HepG2 (cell line): ENCODE results near the gene ALLC. TPM values are rescaled to one million over a fixed set of nuclear protein-coding genes. Genes with fewer than 3 reads are reported as not detected.

Experiments
- ATAC-seq: fragments of 200-7000 bp; cut with Tn5 transposase; 3 replicates; pipeline ENCODE4 v1.9.1; 2020; ENCODE audit warnings: mild to moderate bottlenecking, moderate library complexity
- BruUV-seq: library from RNA; stranded (reverse); fragments of 400-500 nt; replicated peaks from 2 replicates; lab custom pipeline; 2021; lab: Mats Ljungman, UMichigan
- CTCF ChIA-PET: fragments of 300-600 bp; formaldehyde crosslinking; extraction: SDS; loops from one replicate; lab custom pipeline; 2021; ENCODE audit warnings: low total read pairs, inconsistent platforms, low intra/inter-chr PET ratio; lab: Yijun Ruan, JAX
- POLR2A ChIA-PET: fragments of 350-600 bp; sonication (Branson Sonifier 250); formaldehyde crosslinking; loops from one replicate; lab custom pipeline; 2020; ENCODE audit warnings: antibody characterized with exemption, inconsistent platforms; lab: Yijun Ruan, JAX
- DNase-seq: peaks from one replicate; pipeline ENCODE4 v3.0.0-alpha.2; 2015; ENCODE audit warnings: low spot score
- FAIRE-seq: peaks from 3 replicates; lab custom pipeline; 2011; peaks lifted over from hg19 to GRCh38; lab: Jason Lieb, UNC
- H2AFZ ChIP-seq: one replicate; pipeline ENCODE4 v1.6.1; 2011; ENCODE audit warnings: low read length, inconsistent platforms
- H3K27ac ChIP-seq: fragments of 300-600 bp; 3 replicates; pipeline ENCODE4 v1.8.0; 2011; ENCODE audit warnings: mixed run types, mild to moderate bottlenecking, mixed read lengths, low read length, inconsistent platforms; ENCODE audit not compliant: insufficient read depth; ENCODE audit errors: extremely low read length
- H3K27me3 ChIP-seq, 2 experiments: fragments of 200-600 bp in 1 of 2; 2 replicates in 1 of 2; 3 replicates in 1 of 2; pipeline versions ENCODE4 v1.6.0 to v1.8.0; 2011; ENCODE audit warnings: low read length in 2 of 2, mild to moderate bottlenecking in 2 of 2, moderate library complexity in 2 of 2, inconsistent platforms in 1 of 2; ENCODE audit not compliant: insufficient read depth in 2 of 2, control insufficient read depth in 1 of 2
- H3K36me3 ChIP-seq, 2 experiments: fragments of 200-600 bp in 1 of 2; replicated peaks in 1 of 2; 2 replicates in 1 of 2; 3 replicates in 1 of 2; pipeline versions ENCODE4 v1.5.1 to v1.8.0; 2011; ENCODE audit warnings: low read length in 2 of 2, inconsistent platforms in 1 of 2; ENCODE audit not compliant: insufficient read depth in 2 of 2, control insufficient read depth in 1 of 2
- H3K4me1 ChIP-seq: 2 replicates; pipeline ENCODE4 v1.5.1; 2012; ENCODE audit warnings: low read length, inconsistent platforms; ENCODE audit not compliant: insufficient read depth
- H3K4me2 ChIP-seq: 2 replicates; pipeline ENCODE4 v1.6.0; 2011; ENCODE audit warnings: low read depth, low read length, inconsistent platforms
- H3K4me3 ChIP-seq, 3 experiments: fragments of 200-600 bp in 1 of 3; sonication (generic), shearing (Covaris generic) in 1 of 3; replicated peaks in 1 of 3; 2 replicates each; pipeline ENCODE4 v1.5.1; 2011 to 2016; ENCODE audit warnings: low read length in 3 of 3, inconsistent platforms in 2 of 3, low read depth in 2 of 3, mild to moderate bottlenecking in 2 of 3, control low read depth in 1 of 3, mixed read lengths in 1 of 3; ENCODE audit not compliant: insufficient read depth in 1 of 3
- H3K79me2 ChIP-seq: one replicate; pipeline ENCODE4 v1.6.1; 2011; ENCODE audit warnings: low read length, inconsistent platforms; ENCODE audit not compliant: insufficient read depth
- H3K9ac ChIP-seq: 2 replicates; pipeline ENCODE4 v1.6.0; 2011; ENCODE audit warnings: mild to moderate bottlenecking, low read depth, low read length, inconsistent platforms; ENCODE audit not compliant: insufficient read depth
- H3K9me3 ChIP-seq: 2 replicates; pipeline ENCODE4 v1.5.1; 2012; ENCODE audit warnings: mild to moderate bottlenecking, low read length
- H4K20me1 ChIP-seq: 2 replicates; pipeline ENCODE4 v1.6.0; 2011; ENCODE audit warnings: inconsistent platforms, mild to moderate bottlenecking, low read length, moderate library complexity; ENCODE audit not compliant: insufficient read depth
- HNRNPLL ChIP-seq: fragments of 200-400 bp; formaldehyde crosslinking; IDR thresholded peaks from 2 replicates; pipeline ENCODE4 v1.6.1; 2017; ENCODE audit warnings: mild to moderate bottlenecking, low read depth, low read length; ENCODE audit not compliant: poor library complexity, severe bottlenecking
- PHF21A ChIP-seq: sonication (generic); formaldehyde crosslinking; IDR thresholded peaks from 2 replicates; pipeline ENCODE4 v1.5.0; 2020; ENCODE audit warnings: mild to moderate bottlenecking, missing genetic modification reagents
- RBM39 ChIP-seq: fragments of 200-400 bp; formaldehyde crosslinking; IDR thresholded peaks from one replicate; pipeline ENCODE4 v1.6.1; 2018; ENCODE audit warnings: antibody characterized with exemption, mild to moderate bottlenecking, low read depth, low read length; ENCODE audit not compliant: poor library complexity, severe bottlenecking
- STAT6 ChIP-seq: sonication (generic); formaldehyde crosslinking; IDR thresholded peaks from 2 replicates; pipeline ENCODE4 v1.4.0; 2020; ENCODE audit warnings: missing genetic modification reagents, mild to moderate bottlenecking, borderline replicate concordance
- THAP9 ChIP-seq: sonication (generic); formaldehyde crosslinking; IDR thresholded peaks from 2 replicates; pipeline ENCODE4; 2020; ENCODE audit warnings: missing genetic modification reagents, mild to moderate bottlenecking, borderline replicate concordance
- ZBTB33 ChIP-seq: sonication (generic); formaldehyde crosslinking; IDR thresholded peaks from 2 replicates; pipeline ENCODE4 v1.4.0; 2020; ENCODE audit warnings: missing genetic modification reagents
- ZBTB46 ChIP-seq: sonication (generic); formaldehyde crosslinking; IDR thresholded peaks from 2 replicates; pipeline ENCODE4 v1.4.0; 2020; ENCODE audit warnings: mild to moderate bottlenecking, missing genetic modification reagents, borderline replicate concordance
- ZNF468 ChIP-seq: sonication (generic); formaldehyde crosslinking; IDR thresholded peaks from 2 replicates; pipeline ENCODE4 v1.8.0; 2022; ENCODE audit warnings: mild to moderate bottlenecking, moderate library complexity, missing genetic modification reagents
- ZNF737 ChIP-seq: sonication (generic); formaldehyde crosslinking; IDR thresholded peaks from 2 replicates; pipeline ENCODE4 v1.5.0; 2020; ENCODE audit warnings: missing genetic modification reagents, mild to moderate bottlenecking, borderline replicate concordance
- ZNF775 ChIP-seq: sonication (generic); formaldehyde crosslinking; IDR thresholded peaks from 2 replicates; pipeline ENCODE4 v1.4.0; 2020; ENCODE audit warnings: missing genetic modification reagents, mild to moderate bottlenecking, moderate library complexity, borderline replicate concordance
- ZNF781 ChIP-seq: sonication (generic); formaldehyde crosslinking; IDR thresholded peaks from 2 replicates; pipeline ENCODE4 v1.5.1; 2020; ENCODE audit warnings: borderline replicate concordance, mild to moderate bottlenecking, missing genetic modification reagents; ENCODE audit errors: not compliant biosample characterization
- WGBS: methylation state at CpG from one replicate; pipeline ENCODE4 v1.1.6; 2017; ENCODE audit warnings: low lambda C conversion rate; 5-methylcytosine and 5-hydroxymethylcytosine counted together
- in situ Hi-C: cut with HindIII; loops from 2 replicates; pipeline ENCODE4 v1.10.0; 2017; ENCODE audit warnings: low pct_unique_long_range_greater_than_20kb; ENCODE audit not compliant: extremely low pct_ligation_motif_present
- intact Hi-C: fragments of 100-400 bp; cut with micrococcal nuclease; formaldehyde crosslinking; loops from one replicate; pipeline ENCODE4 v1.10.0; 2022; ENCODE audit not compliant: unreplicated experiment
- polyA plus RNA-seq, 8 experiments: library from polyadenylated mRNA; depleted of rRNA in 3 of 8; stranded (reverse) in 7 of 8; unstranded in 1 of 8; fragments of >200 nt; fragmentation: Illumina TruSeq in 4 of 8; extraction: Trizol in 4 of 8; gene quantifications; 2 replicates each; pipeline versions ENCODE4 v1.2.1 to v1.2.3, GENCODE V29; 2011 to 2016; ENCODE audit warnings: low read depth in 4 of 8, missing spikeins in 1 of 8, mixed read lengths in 1 of 8; ENCODE audit not compliant: insufficient read depth in 1 of 8
- total RNA-seq, 5 experiments: library from RNA; depleted of rRNA; stranded (reverse); fragments of >200 nt; fragmentation: Illumina TruSeq; extraction: Trizol; gene quantifications; 2 replicates each; pipeline ENCODE4 v1.2.3, GENCODE V29; 2016; ENCODE audit warnings: low read depth in 1 of 5

The ALLC gene
- total and polyA plus RNA-seq, 2 of the 13 experiments (the other 11 are each of a cell fraction or from before 2014, with no cell fraction given): 0.08 to 0.11 TPM

GRCh38 chr2:3649581-3649980 is 8.4 kb upstream of the ALLC start:
- no peak for ATAC-seq
- in situ Hi-C loops (no loop called here), intact Hi-C loops (no loop called here)
- Histone ChIP-seq H3K79me2 (no peaks in the 10 kb centered on the region), H4K20me1 (no peaks in the 10 kb centered on the region), H2AFZ (no peak overlapping the region), H3K27ac (no peak overlapping the region), H3K4me3 (no peak overlapping the region), H3K36me3 (no peaks in the 10 kb centered on the region), H3K4me2 (peak overlapping the region; percentile 95; the same call in 1 of the 2 replicates), H3K9ac (no peak overlapping the region), H3K27me3 (peaks cover 6 to 16% of the 10 kb centered on the region in 2 experiments; a peak in 2 of 5 replicates), H3K9me3 (no peaks in the 10 kb centered on the region), H3K4me1 (peaks cover 54% of the 10 kb centered on the region)
- ChIA-PET CTCF (interaction anchor here (0.7 to 2.1 kb wide), 2 partner anchors 20 to 109 kb away, joined by 3 to 14 read pairs; no protein-coding TSS in a partner anchor), POLR2A (interaction anchor here (4.0 kb wide), 1 partner anchor 91 kb away, joined by 28 read pairs; the partner anchor contains the start of gene RNASEH1)
- BruUV-seq: no TSS peak
- 64% methylated on average over 16 of the region's 16 CpGs for WGBS
- TF ChIP-seq HNRNPLL (peak; percentile 8), ZNF468 (no peak), ZBTB33 (peak; percentile 26; the same call in 1 of the 2 replicates), THAP9 (no peak), ZNF775 (no peak), PHF21A (CRISPR knock-in tag) (no peak), ZBTB46 (CRISPR knock-in tag) (no peak), RBM39 (no peak), STAT6 (CRISPR knock-in tag) (no peak), ZNF781 (no peak), ZNF737 (CRISPR knock-in tag) (no peak)
- FAIRE-seq: no peak
- DNase-seq: no peak
